NCI-H82 treated with DMSO at 0.1 percent for 48 hours (cell line): ENCODE results near the gene PRR36.
"Not testable (repeated sequence)": the region's sequence is repeated elsewhere in the genome, so short reads cannot be mapped to it uniquely, and the experiment has no call there.

Experiments
- DNase-seq: peaks from one replicate; lab custom pipeline; 2025; ENCODE audit not compliant: unreplicated experiment; lab: John Stamatoyannopoulos, UW

The PRR36 gene

DNA sequence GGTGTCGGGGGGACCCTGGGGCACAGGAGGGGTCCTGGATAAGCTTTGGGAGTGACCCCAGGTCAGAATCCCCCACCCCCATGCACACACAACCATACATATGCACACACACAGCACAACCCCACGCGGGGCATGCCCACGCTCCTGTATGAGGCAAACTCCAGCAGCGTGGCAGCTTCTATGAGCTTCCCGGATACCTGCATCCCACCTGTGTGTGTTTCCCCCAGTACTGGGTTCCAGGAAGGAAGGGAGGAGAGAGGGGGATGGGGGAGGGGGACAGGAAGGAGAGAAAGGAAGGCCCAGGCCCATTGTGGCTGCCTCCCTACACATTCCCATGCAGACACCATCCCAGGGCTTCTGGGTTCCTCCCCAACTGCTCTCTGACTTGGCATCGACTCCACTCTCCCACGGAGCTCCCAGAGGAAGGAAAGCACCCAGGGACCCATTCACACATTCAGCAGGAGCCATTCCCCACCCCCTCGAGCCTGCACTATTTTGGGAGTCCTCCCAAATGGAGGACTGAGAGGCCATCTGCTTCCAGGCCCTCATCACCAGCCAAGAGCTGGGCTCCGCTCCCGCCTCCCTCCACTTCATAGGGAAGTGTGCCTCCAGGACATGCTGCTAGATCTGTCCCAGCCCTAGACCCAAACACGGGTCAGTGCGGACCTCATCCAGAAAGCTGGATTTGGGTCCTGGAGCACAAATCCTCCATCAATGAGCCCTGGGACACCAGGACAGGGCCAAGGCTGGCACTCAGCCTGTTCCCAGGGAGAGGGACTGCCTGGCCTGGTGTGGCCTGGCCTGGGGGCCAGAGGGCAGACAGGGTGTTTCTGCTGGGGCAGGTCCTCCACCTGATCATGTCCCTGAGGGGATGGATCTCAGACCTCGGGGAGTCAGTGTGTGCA, 13.2 kb downstream of the PRR36 start:
- no peak for DNase-seq

GRCh38 chr19:7859831-7860713, 14.1 kb downstream of the PRR36 start:
- DNase-seq: no peak

DNA sequence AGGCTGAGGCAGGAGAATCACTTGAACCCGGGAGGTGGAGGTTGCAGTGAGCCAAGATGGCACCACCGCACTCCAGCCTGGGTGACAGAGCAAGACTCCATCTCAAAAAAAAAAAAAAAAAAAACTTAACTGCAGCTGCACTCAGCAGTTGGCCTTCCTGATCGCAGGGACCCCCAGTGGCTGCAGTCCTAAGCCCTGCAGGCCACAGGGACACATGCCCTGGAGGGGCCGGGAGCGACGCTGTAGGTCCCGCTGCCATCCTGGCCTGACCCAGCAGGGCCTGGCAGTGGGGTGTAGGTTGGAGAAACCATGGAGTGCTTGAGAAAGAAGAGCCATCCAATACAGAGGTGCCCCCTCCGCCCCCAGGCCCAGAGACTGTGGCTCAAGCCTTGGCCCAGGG, 15.1 kb downstream of the PRR36 start:
- DNase-seq: not testable (repeated sequence)

GRCh38 chr19:7858109-7858770, 15.9 kb downstream of the PRR36 start:
- peak; percentile 58 for DNase-seq

DNA sequence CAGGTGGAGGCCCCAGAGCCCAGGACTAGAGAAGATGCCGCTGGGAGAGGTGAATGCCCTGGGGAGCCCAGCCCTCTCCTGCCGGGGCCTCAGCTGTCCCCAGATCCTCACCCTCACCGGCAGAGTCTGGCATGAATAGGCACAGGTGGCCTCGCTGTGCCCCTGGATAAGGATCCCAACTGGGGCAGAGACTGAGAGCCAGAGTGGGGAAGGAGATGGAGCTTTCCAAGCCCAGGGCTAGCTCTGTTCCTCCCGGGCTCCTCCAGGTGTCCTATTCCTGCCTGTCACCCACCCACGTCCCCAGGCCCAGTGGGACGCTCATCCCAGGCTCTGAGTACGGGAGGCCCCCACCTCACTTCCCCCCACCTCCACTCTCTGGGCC, 16.5 kb downstream of the PRR36 start:
- DNase-seq: no peak

GRCh38 chr19:7856679-7857663, 17.2 kb downstream of the PRR36 start:
- no peak for DNase-seq

GRCh38 chr19:7856109-7856591, 18.0 kb downstream of the PRR36 start:
- DNase-seq: no peak

DNA sequence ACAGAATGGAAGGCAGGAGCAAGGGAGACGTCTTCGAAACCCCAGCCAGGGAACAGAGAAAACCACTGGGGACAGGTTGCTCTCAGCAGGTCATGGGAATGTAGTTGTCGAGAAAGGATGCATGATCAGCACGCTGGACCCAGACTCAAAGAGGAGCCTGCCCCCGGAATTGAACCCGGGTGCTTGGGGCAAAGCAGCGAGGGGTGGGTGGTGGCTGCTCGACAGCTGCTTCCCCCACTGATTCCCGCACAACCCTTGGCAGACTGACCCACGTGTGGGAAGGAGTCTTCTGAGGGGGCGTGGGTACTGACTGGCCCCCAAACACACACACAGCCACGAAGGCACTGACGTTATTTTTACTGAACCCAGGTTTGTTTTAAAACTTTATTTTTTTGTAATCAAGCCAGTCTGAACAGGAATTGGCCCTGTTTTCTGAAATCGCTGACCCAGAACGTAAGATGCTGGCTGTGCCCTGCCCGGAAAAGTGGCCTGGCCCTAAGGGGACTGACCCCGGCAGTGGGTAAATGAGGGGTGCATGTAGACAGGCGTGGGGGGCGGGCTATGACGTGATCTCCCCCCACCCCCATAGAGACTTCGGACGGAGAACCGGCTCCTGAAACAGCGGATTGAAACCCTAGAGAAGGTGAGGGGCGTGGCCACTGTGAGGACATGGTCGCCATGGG, 18.6 kb downstream of the PRR36 start:
- DNase-seq: no peak

DNA sequence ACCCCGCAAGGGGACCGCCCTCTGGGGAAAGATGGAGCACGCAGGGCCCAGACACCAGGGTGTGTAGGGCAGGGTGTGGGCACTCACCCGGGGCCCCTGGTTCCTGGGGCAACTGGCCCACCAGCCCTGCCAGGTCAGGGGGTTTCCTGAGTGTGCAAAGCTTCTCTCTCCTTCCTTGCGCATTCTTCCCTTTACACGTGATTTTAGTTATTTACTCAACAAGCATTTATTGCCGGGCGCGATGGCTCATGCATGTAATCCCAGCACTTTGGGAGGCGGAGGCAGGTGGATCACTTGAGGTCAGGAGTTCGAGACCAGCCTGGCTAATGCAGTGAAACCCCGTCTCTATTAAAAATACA, 20.4 kb downstream of the PRR36 start:
- no peak for DNase-seq

GRCh38 chr19:7852851-7853769, 21.1 kb downstream of the PRR36 start:
- no peak for DNase-seq

- DNase-seq: no peak
These were observed 22.3 kb downstream of the PRR36 start for GRCh38 chr19:7851623-7852500.

- no peak for DNase-seq
These were observed 23.1 kb downstream of the PRR36 start for GRCh38 chr19:7850945-7851622.

GRCh38 chr19:7850000-7850813, 24.0 kb downstream of the PRR36 start:
- DNase-seq: no peak

- no peak for DNase-seq
These were observed 24.6 kb downstream of the PRR36 start for GRCh38 chr19:7849631-7849999.

- no peak for DNase-seq
These were observed 25.3 kb downstream of the PRR36 start for GRCh38 chr19:7848779-7849457.

- DNase-seq: no peak
These were observed 26.5 kb downstream of the PRR36 start for GRCh38 chr19:7847664-7848063.
